HG03457 (cell line): ENCODE results near the gene MEI4.
"Not testable (repeated sequence)": the region's sequence is repeated elsewhere in the genome, so short reads cannot be mapped to it uniquely, and the experiment has no call there.

ENCODE experiments used
- ATAC-seq: cut with Tn5 transposase; IDR thresholded peaks from one replicate; pipeline ENCODE4 v1.9.1; 2021; ENCODE audit warnings: moderate number of reproducible peaks; ENCODE audit not compliant: unreplicated experiment

Gene MEI4

GRCh38 chr6:77674211-77674610 lies 21.4 kb downstream of the MEI4 start:
- ATAC-seq = no peak

- ATAC-seq = no peak
These were observed 25.2 kb downstream of the MEI4 start for GRCh38 chr6:77678048-77678447.

GRCh38 chr6:77683515-77683914 lies 30.7 kb downstream of the MEI4 start:
- ATAC-seq = no peak

GRCh38 chr6:77686931-77687330 lies 34.1 kb downstream of the MEI4 start:
- no peak for ATAC-seq

GRCh38 chr6:77688649-77689048 lies 35.8 kb downstream of the MEI4 start:
- ATAC-seq = no peak

GRCh38 chr6:77700095-77700494 lies 47.3 kb downstream of the MEI4 start:
- ATAC-seq = not testable (repeated sequence)

- no peak for ATAC-seq
These were observed 54.8 kb downstream of the MEI4 start for GRCh38 chr6:77707603-77708002.

GRCh38 chr6:77715588-77715987 lies 62.7 kb downstream of the MEI4 start:
- no peak for ATAC-seq

- no peak for ATAC-seq
These were observed 63.5 kb downstream of the MEI4 start for GRCh38 chr6:77716311-77716710.

- not testable (repeated sequence) for ATAC-seq
These were observed 83.2 kb downstream of the MEI4 start for GRCh38 chr6:77736010-77736409.

- ATAC-seq = no peak
These were observed 87.5 kb downstream of the MEI4 start for GRCh38 chr6:77740380-77740779.

GRCh38 chr6:77752156-77752555 lies 99.3 kb downstream of the MEI4 start:
- not testable (repeated sequence) for ATAC-seq

- ATAC-seq = no peak
These were observed 109.5 kb downstream of the MEI4 start for GRCh38 chr6:77762386-77762785.

GRCh38 chr6:77763124-77763523 lies 110.3 kb downstream of the MEI4 start:
- ATAC-seq = no peak

GRCh38 chr6:77764364-77764763 lies 111.5 kb downstream of the MEI4 start:
- no peak for ATAC-seq

- no peak for ATAC-seq
These were observed 120.5 kb downstream of the MEI4 start for GRCh38 chr6:77773157-77773822.

- ATAC-seq = no peak
These were observed 121.6 kb downstream of the MEI4 start for GRCh38 chr6:77774457-77774856.

- no peak for ATAC-seq
These were observed 123.6 kb downstream of the MEI4 start for GRCh38 chr6:77776441-77776840.

- ATAC-seq = no peak
These were observed 125.7 kb downstream of the MEI4 start for GRCh38 chr6:77778527-77778926.

GRCh38 chr6:77786935-77787629 lies 134.2 kb downstream of the MEI4 start:
- no peak for ATAC-seq

GRCh38 chr6:77796824-77797809 lies 144.3 kb downstream of the MEI4 start:
- ATAC-seq = no peak
